Activated T-cell treated with anti-CD3 and anti-CD28 coated beads for 24 hours (primary cell): ENCODE data around the gene ELMO1.

Experiments
- DNase-seq: peaks from one replicate; pipeline ENCODE4 v3.0.0-alpha.2; 2020; ENCODE audit warnings: low read depth

Gene ELMO1

DNA sequence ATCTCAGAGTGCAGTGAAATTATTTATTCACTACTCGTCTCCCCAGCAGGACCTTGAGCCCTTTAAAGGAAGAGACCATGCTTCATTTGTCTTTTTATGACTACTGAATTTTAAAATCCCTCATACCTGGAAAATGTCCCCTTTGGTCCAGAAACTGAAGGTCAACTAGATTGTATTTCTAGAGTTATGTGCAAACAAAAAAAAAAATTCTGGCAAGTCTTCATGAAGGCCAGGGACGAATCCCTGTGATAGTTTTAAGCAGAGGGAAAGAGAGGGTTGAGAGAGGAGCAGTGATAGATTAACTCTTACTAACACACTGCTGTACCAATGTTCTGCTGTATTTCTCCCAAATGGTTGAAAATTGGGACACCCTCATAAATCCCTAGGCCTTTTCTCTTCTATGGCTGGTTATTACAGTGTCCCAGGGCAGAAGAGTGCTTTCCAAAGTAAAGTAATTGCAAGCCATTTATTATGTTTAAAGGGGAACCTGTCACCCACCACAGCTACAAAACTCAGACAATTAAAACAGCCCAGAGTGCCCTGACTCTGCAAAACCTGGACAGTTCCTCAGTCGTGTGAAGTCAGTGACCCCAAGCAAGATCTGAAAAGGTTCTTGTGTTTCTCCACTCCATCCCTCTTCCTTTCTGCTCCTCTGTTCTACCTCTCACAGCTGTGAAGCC is 541.6 kb downstream of the ELMO1 start:
- no peak for DNase-seq

DNA sequence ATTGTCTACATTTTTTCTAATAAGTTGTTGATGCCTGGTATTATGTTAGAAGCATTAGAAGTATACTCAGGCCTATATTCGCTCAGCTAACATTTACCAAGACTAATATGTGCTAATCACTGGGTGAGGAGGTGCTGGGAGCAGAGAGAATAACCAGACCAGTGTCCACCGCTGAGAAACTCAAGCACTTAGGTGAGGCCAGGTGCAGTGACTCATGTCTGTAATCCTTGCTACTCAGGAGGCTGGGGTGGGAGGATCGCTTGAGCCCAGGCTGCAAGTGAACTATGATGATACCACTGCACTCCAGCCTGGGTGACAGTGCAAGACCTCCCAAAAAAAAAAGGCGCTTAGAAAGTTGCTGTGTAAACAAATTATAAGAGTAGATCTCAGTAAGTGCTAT is 542.2 kb downstream of the ELMO1 start:
- DNase-seq, result no peak

- no peak for DNase-seq
Measured at GRCh38 chr7:36905841-36906240, 542.8 kb downstream of the ELMO1 start.

GRCh38 chr7:36904802-36905201 is 543.9 kb downstream of the ELMO1 start:
- DNase-seq, result no peak

GRCh38 chr7:36904101-36904500 is 544.6 kb downstream of the ELMO1 start:
- no peak for DNase-seq

GRCh38 chr7:36900988-36901710 is 547.5 kb downstream of the ELMO1 start:
- no peak for DNase-seq

- no peak for DNase-seq
Measured at GRCh38 chr7:36898186-36898585, 550.5 kb downstream of the ELMO1 start.

DNA sequence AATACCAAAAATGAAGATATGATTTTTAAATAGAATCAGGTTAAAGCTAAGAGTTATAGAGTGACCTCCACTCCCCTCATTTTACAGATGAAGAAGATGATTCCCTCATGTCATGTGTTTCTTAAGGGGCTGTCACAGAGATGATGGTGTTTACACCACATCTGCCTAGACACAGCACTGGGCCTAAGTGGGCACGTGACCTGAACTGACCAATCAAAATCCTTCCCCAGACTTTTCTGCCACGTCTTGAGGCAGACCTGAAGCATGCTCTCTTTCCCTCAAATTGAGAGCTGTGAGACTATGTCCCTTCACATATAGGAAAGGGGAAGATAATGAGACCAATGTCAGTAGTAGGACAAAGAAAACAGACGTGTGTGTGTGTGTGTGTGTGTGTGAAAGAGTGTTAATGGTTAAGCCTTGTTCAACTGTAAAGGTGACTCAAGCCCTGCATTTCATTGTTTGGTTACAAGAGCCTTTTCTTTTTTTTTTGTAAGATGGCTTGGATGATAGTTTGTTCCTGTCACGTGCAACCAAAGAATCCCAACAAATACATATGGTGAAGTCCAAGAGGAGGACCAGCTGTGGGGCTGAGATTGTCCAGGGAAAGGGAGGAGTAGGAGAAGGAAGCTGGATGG is 551.6 kb downstream of the ELMO1 start:
- DNase-seq, result no peak

DNA sequence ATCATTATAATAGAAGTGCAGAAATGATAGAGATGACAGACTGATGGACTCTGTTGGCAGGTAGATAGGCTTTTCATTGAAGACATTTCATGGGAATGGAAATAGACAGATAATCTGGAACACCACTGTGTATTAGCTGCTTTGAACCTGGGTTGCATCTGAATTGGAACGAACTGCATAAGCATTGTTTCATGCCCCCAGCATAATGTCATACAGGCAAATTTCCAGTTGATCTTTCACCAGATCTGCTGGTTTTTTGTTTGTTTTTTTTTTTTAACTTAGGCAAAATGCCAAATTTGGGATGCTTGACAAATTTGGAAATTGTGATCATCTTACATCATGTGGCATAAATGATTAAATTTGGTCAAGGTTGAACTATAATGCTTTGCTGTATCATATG is 552.2 kb downstream of the ELMO1 start:
- no peak for DNase-seq

DNA sequence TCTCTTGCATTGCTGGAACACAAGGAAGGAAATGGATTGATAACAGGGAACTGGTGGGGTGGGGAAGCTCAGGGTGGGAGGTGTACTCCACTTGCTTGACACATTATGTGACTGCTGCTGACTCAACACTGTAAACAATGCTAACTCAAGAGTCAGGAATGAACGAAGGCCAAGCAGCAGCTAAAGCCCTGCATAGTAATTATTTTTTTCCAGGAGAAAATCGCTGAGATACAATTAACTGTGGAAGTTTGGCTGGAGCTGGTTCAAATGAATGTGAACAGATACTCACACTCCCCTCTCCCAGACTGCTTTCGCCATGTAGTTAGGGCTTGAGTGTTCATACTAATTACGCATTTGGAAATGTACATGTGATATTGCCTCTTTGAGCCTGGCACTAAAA is 553.5 kb downstream of the ELMO1 start:
- DNase-seq, result no peak

- no peak for DNase-seq
Measured at GRCh38 chr7:36894190-36894589, 554.5 kb downstream of the ELMO1 start.

DNA sequence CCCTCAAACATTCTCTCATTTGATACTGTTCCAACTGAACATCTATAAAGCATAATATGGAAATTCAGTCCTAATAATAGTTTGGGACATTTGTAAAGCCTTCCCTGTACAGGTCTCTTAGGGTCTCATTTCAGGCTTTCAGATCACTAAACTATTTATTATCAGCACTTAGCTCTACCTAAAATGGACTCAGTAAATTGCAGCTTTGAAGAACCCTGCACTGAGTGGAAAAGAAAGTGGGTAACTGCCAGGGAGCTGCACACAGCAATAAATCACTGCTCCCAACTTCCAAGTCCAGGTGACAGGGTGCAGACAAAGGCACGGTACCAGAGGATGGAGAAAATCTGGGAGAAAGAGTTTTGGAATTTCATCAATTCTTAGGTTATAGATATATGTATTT is 559.5 kb downstream of the ELMO1 start:
- DNase-seq, result no peak

GRCh38 chr7:36887969-36888368 is 560.7 kb downstream of the ELMO1 start:
- DNase-seq, result no peak

DNA sequence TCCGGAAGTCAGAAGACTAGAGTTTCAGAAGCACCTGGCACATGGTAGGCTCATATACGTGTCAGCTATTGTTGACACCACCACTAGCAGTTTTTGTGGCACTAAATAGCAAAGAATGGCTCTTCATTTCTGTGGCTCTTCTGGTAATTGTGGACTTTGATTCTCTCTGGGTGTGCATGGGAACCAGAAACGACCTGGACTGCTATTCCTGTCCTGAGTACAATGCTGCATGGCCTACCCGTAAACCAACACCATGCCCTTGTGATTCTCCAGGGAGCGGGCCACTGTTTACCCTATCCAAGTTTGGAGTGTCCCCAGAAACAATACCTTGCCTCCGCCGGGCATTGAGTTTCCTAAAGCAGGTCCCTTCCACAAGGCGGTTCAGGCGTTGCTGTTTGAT is 561.4 kb downstream of the ELMO1 start:
- DNase-seq, result no peak

DNA sequence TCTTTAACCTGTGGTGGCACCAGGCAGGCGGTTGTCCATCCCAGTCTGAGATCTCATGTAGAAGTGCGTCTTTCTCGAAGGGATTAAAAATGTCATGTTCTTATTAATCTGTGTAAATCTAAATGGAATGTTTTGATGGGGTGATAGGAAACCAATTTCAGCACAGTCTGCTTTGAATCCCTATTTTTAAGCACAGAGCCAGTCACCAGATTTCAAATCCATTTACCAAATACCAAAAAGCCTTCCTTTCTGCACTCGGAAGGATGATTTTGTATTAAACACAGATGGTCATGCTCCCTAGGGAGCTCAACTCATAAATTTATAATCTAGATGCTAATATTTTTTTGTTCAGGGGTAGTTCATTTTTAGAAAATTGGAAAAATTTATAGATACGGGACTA is 563.8 kb downstream of the ELMO1 start:
- no peak for DNase-seq

GRCh38 chr7:36884351-36884750 is 564.3 kb downstream of the ELMO1 start:
- DNase-seq, result no peak

DNA sequence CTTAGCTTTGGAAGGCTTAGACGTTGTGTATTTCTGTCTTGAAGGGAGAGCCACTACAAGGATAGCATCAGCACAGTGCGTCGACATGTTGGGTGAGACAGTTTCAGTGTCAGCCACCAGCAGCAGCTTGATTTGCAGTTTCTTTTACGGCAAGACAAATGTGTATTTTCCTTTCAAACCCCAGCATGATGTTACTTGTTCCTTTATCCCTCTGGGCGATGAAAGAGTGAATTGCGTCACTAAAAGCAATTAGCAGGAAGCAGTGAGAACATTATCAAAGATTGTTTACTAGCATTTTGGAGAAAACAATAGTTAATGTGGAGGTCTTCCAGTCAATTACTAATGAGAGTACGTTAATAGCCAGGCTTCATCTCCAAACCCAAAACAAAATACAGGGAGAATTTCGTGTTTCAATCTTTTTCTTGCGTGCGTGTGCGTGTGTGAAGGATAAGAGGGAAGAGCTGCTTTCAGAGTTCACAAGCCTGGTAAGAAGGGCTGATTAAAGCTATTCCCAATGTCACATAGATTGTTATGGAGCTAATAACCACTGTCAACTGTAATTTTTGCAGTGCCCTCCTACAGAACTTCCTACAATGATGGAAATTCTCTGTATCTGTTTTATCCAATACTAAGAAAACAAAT is 567.3 kb downstream of the ELMO1 start:
- DNase-seq, result no peak

DNA sequence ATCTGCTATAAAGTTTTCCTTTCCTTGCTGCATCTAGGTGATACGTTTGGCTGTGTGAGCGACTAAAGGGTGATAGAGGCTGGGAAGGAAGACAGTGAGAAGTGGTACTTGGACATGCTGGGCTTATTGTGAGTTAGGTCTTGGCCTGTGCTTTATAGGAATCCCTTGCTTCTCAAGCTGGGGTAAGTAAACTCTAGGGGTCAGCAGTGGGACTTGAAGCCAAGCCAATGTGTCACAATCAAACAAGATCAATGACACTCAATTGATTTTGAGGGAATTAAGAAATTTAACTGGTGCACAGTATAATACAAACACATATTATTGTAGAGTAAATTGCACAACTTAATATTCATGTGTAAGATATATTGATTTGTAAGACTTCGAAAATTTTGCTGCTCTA is 568.6 kb downstream of the ELMO1 start:
- DNase-seq, result no peak

GRCh38 chr7:36879021-36879420 is 569.6 kb downstream of the ELMO1 start:
- no peak for DNase-seq

DNA sequence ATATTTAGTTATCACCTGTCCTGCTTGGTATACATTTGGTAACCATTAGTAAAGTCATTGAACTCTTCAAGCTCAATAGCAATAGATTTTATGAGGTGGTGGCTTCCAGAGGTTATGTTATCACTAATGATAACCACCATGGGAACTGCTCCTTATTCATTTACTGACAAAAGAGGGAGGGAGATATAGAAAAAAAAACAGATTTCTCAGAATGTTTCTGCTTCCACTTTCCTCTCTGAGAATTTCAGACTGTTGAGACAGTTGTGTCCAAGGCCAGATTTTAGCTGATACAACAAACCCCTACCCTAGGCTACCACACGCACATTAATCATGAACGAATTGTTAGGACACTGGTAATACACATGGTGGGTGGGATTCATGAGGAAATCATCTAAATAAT is 570.4 kb downstream of the ELMO1 start:
- no peak for DNase-seq

GRCh38 chr7:36875794-36876193 is 572.9 kb downstream of the ELMO1 start:
- no peak for DNase-seq

GRCh38 chr7:36874041-36874440 is 574.6 kb downstream of the ELMO1 start:
- no peak for DNase-seq

- DNase-seq, result no peak
Measured at GRCh38 chr7:36871863-36872262, 576.8 kb downstream of the ELMO1 start.
